IMR-90 (cell line): ENCODE measurements around the gene B4GALNT1. TPM values are rescaled to one million over a fixed set of nuclear protein-coding genes. Genes with fewer than 3 reads are reported as not detected.
"Not testable (repeated sequence)": the region's sequence is repeated elsewhere in the genome, so short reads cannot be mapped to it uniquely, and the experiment has no call there.

Experiments used
- ATAC-seq: fragments of 200-7000 bp; cut with Tn5 transposase; 2 replicates; pipeline ENCODE4 v1.9.1; 2020; ENCODE audit warnings: low read depth, mild to moderate bottlenecking, moderate library complexity
- BruUV-seq: library from RNA; stranded (reverse); fragments of 400-500 nt; replicated peaks from 2 replicates; lab custom pipeline; 2021; lab: Mats Ljungman, UMichigan
- CTCF ChIA-PET: fragments of 300-600 bp; formaldehyde crosslinking; extraction: SDS; loops from one replicate; lab custom pipeline; 2021; ENCODE audit warnings: antibody characterized with exemption; lab: Yijun Ruan, JAX
- POLR2A ChIA-PET: fragments of 300-600 bp; sonication (Branson Sonifier 250); formaldehyde crosslinking; loops from one replicate; lab custom pipeline; 2022; ENCODE audit warnings: antibody characterized with exemption; ENCODE audit not compliant: unreplicated experiment; lab: Charles Lee
- DNase-seq: peaks from one replicate; pipeline ENCODE4 v3.0.0; 2013
- H2AFZ ChIP-seq: replicated peaks from 2 replicates; pipeline ENCODE3; 2013; ENCODE audit warnings: low read length, mild to moderate bottlenecking; ENCODE audit not compliant: poor library complexity
- H2AK5ac ChIP-seq: 2 replicates; pipeline ENCODE4 v1.6.1; 2013; ENCODE audit warnings: low read depth, low read length, inconsistent platforms
- H2AK9ac ChIP-seq: replicated peaks from 2 replicates; pipeline ENCODE3; 2013; ENCODE audit warnings: mild to moderate bottlenecking, low read depth, low read length, moderate library complexity; ENCODE audit not compliant: poor library complexity
- H2BK120ac ChIP-seq: 2 replicates; pipeline ENCODE4 v1.6.1; 2013; ENCODE audit warnings: low read depth, low read length, inconsistent platforms
- H2BK15ac ChIP-seq: 3 replicates; pipeline ENCODE4 v1.6.1; 2013; ENCODE audit warnings: low read depth, low read length, inconsistent platforms
- H2BK20ac ChIP-seq: 2 replicates; pipeline ENCODE4 v1.6.1; 2013; ENCODE audit warnings: low read depth, mild to moderate bottlenecking, inconsistent platforms, low read length, moderate library complexity
- H2BK5ac ChIP-seq: 2 replicates; pipeline ENCODE4 v1.6.1; 2013; ENCODE audit warnings: mild to moderate bottlenecking, low read depth, low read length, inconsistent platforms; ENCODE audit not compliant: poor library complexity, severe bottlenecking
- H3K14ac ChIP-seq: replicated peaks from 2 replicates; pipeline ENCODE4 v1.6.1; 2013; ENCODE audit warnings: low read depth, low read length, inconsistent platforms
- H3K18ac ChIP-seq: 2 replicates; pipeline ENCODE4 v1.6.1; 2013; ENCODE audit warnings: low read depth, low read length, control low read depth
- H3K23ac ChIP-seq: 2 replicates; pipeline ENCODE4 v1.6.1; 2013; ENCODE audit warnings: low read depth, low read length, inconsistent platforms
- H3K27ac ChIP-seq: 2 replicates; pipeline ENCODE4 v1.5.1; 2013; ENCODE audit warnings: mild to moderate bottlenecking, control low read depth, low read length; ENCODE audit not compliant: insufficient read depth
- H3K27me3 ChIP-seq: 2 replicates; pipeline ENCODE4 v1.6.1; 2013; ENCODE audit warnings: low read length; ENCODE audit not compliant: control insufficient read depth, insufficient read depth
- H3K36me3 ChIP-seq: 2 replicates; pipeline ENCODE4 v1.6.1; 2013; ENCODE audit warnings: low read length, mixed read lengths; ENCODE audit not compliant: control insufficient read depth, insufficient read depth
- H3K4ac ChIP-seq: 2 replicates; pipeline ENCODE4 v1.6.1; 2013; ENCODE audit warnings: low read depth, low read length, inconsistent platforms
- H3K4me1 ChIP-seq: 2 replicates; pipeline ENCODE4 v1.6.1; 2013; ENCODE audit warnings: low read length, mixed read lengths; ENCODE audit not compliant: control insufficient read depth, insufficient read depth
- H3K4me2 ChIP-seq: 2 replicates; pipeline ENCODE4 v1.6.1; 2013; ENCODE audit warnings: low read depth, mild to moderate bottlenecking, control low read depth, low read length, moderate library complexity
- H3K4me3 ChIP-seq: 2 replicates; pipeline ENCODE4 v1.5.1; 2013; ENCODE audit warnings: low read depth, mild to moderate bottlenecking, control low read depth, low read length, moderate library complexity; ENCODE audit not compliant: insufficient read depth
- H3K56ac ChIP-seq: 2 replicates; pipeline ENCODE4 v1.6.1; 2013; ENCODE audit warnings: low read length, inconsistent platforms; ENCODE audit not compliant: insufficient read depth; ENCODE audit errors: extremely low read depth
- H3K79me1 ChIP-seq, 2 experiments: 2 replicates each; pipeline ENCODE4 v1.6.1; 2013; ENCODE audit warnings: low read length in 2 of 2, inconsistent platforms in 1 of 2, low read depth in 1 of 2
- H3K9ac ChIP-seq: 2 replicates; pipeline ENCODE4 v1.6.1; 2013; ENCODE audit warnings: low read depth, low read length, control low read depth
- H3K9me1 ChIP-seq: 2 replicates; pipeline ENCODE4 v1.6.1; 2013; ENCODE audit warnings: low read length, inconsistent platforms; ENCODE audit not compliant: insufficient read depth
- H3K9me3 ChIP-seq: 2 replicates; pipeline ENCODE4 v1.6.1; 2013; ENCODE audit warnings: low read length; ENCODE audit not compliant: control insufficient read depth, insufficient read depth
- H4K20me1 ChIP-seq: 2 replicates; pipeline ENCODE4 v1.6.1; 2013; ENCODE audit warnings: low read length, inconsistent platforms; ENCODE audit not compliant: insufficient read depth
- H4K5ac ChIP-seq: 2 replicates; pipeline ENCODE4 v1.6.1; 2013; ENCODE audit warnings: mild to moderate bottlenecking, low read depth, low read length, control low read depth
- H4K8ac ChIP-seq, 2 experiments: 2 replicates each; pipeline ENCODE4 v1.6.1; 2013; ENCODE audit warnings: low read depth in 2 of 2, low read length in 2 of 2, control low read depth in 1 of 2, inconsistent platforms in 1 of 2
- H4K91ac ChIP-seq: 2 replicates; pipeline ENCODE4 v1.6.1; 2013; ENCODE audit warnings: low read depth, low read length, inconsistent platforms; ENCODE audit not compliant: insufficient read depth
- WGBS, 2 experiments: methylation state at CpG; one replicate each; pipeline versions ENCODE4 v1.1.5 to v1.1.7; 2013; ENCODE audit warnings: missing lambda C conversion rate in 2 of 2; ENCODE audit not compliant: insufficient read length in 1 of 2; ENCODE audit errors: extremely low coverage in 2 of 2; 5-methylcytosine and 5-hydroxymethylcytosine counted together
- dilution Hi-C: fragments of 300-500 bp; cut with HindIII; formaldehyde crosslinking; loops from one replicate; pipeline ENCODE4 v1.14.3; 2018; ENCODE audit warnings: low sequenced_read_pairs; ENCODE audit not compliant: unreplicated experiment
- in situ Hi-C: fragments of 300-500 bp; cut with MboI; formaldehyde crosslinking; loops from 3 replicates; pipeline ENCODE4 v1.14.3; 2019; ENCODE audit warnings: low sequenced_read_pairs, inconsistent platforms, mixed read lengths
- intact Hi-C: fragments of 100-400 bp; cut with micrococcal nuclease; formaldehyde crosslinking; loops from 2 replicates; pipeline ENCODE4 v1.10.0; 2022
- polyA plus RNA-seq, 3 experiments: library from polyadenylated mRNA; depleted of rRNA; stranded (reverse); fragments of >200 nt; gene quantifications; 2 replicates each; pipeline ENCODE4 v1.2.3, GENCODE V29; 2012; ENCODE audit warnings: low replicate concordance in 1 of 3
- total RNA-seq: library from RNA; depleted of rRNA; stranded (reverse); fragments of >200 nt; gene quantifications from 2 replicates; pipeline ENCODE4 v1.2.3, GENCODE V29; 2012

Gene B4GALNT1
- total and polyA plus RNA-seq, 2 of the 4 experiments (the other 2 are of a cell fraction): 0.18 to 0.62 TPM

DNA sequence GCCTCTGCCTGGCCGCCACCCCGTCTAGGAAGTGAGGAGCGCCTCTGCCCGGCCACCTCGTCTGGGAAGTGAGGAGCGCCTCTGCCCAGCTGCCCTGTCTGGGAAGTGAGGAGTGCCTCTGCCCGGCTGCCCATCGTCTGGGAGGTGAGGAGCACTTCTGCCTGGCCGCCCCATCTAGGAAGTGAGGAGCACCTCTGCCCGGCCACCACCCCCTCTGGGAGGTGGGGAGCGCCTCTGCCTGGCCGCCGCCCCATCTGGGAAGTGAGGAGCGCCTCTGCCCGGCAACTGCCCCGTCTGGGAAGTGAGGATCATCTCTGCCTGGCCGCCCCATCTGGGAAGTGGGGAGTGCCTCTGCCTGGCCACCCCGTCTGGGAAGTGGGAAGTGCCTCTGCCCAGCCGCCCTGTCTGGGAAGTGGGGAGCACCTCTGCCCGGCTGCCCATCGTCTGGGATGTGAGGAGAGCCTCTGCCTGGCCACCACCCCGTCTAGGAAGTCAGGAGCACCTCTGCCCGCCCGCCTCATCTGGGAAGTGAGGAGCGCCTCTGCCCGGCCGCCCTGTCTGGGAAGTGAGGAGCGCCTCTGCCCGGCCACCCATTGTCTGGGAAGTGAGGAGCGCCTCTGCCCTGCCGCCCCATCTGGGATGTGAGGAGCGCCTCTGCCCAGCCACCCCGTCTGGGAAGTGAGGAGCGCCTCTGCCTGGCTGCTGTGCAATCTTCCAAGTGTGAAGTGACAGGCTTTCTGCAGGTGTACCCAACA, 32.2 kb upstream of the B4GALNT1 start:
- H3K9ac ChIP-seq, H3K9me3 ChIP-seq, POLR2A ChIA-PET, DNase-seq, H3K4ac ChIP-seq, H4K91ac ChIP-seq, H3K4me3 ChIP-seq, H2AFZ ChIP-seq, H2AK9ac ChIP-seq, H3K27me3 ChIP-seq, H3K4me1 ChIP-seq, H3K9me1 ChIP-seq, CTCF ChIA-PET, H3K56ac ChIP-seq, H3K27ac ChIP-seq, H3K23ac ChIP-seq, H3K36me3 ChIP-seq, H2BK5ac ChIP-seq, H3K18ac ChIP-seq, H2BK15ac ChIP-seq, H4K8ac ChIP-seq, H2BK20ac ChIP-seq, H4K20me1 ChIP-seq, H2BK120ac ChIP-seq, intact Hi-C loops, in situ Hi-C loops, H3K4me2 ChIP-seq, H2AK5ac ChIP-seq, BruUV-seq, H3K14ac ChIP-seq, ATAC-seq, H3K79me1 ChIP-seq, H4K5ac ChIP-seq: not testable (repeated sequence)
- dilution Hi-C loops: loop anchor here (25.0 kb wide), 1 partner anchor 103 kb away; the partner anchor contains the start of gene KIF5A
- 80% methylated on average over 5 of the region's 34 CpGs; no CpG with 5 or more reads in 1 of the 2 experiments for WGBS, 2 experiments
